Endothelial cell (in vitro differentiated cells): ENCODE measurements around the gene HIVEP3. TPM values are rescaled to one million over a fixed set of nuclear protein-coding genes. Genes with fewer than 3 reads are reported as not detected.

ENCODE experiments used
- DNase-seq: peaks from one replicate; pipeline ENCODE4 v3.0.0; 2021; ENCODE audit warnings: low spot score
- H3K27ac Mint-ChIP-seq: one replicate; pipeline ENCODE4 v1.8.0; 2021; ENCODE audit warnings: mixed read lengths, inconsistent platforms; ENCODE audit not compliant: unreplicated experiment
- H3K27me3 Mint-ChIP-seq: one replicate; pipeline ENCODE4 v1.8.0; 2021; ENCODE audit warnings: mild to moderate bottlenecking, moderate library complexity, mixed read lengths, inconsistent platforms; ENCODE audit not compliant: unreplicated experiment
- H3K36me3 Mint-ChIP-seq: one replicate; pipeline ENCODE4 v1.8.0; 2021; ENCODE audit warnings: mild to moderate bottlenecking, low read depth, mixed read lengths, inconsistent platforms; ENCODE audit not compliant: unreplicated experiment
- H3K4me1 Mint-ChIP-seq: one replicate; pipeline ENCODE4 v1.8.0; 2021; ENCODE audit warnings: mild to moderate bottlenecking, mixed read lengths, inconsistent platforms; ENCODE audit not compliant: unreplicated experiment
- H3K4me3 Mint-ChIP-seq: one replicate; pipeline ENCODE4 v1.8.0; 2021; ENCODE audit warnings: mild to moderate bottlenecking, mixed read lengths, inconsistent platforms; ENCODE audit not compliant: unreplicated experiment
- H3K9me3 Mint-ChIP-seq: one replicate; pipeline ENCODE4 v1.8.0; 2021; ENCODE audit warnings: mixed read lengths, inconsistent platforms; ENCODE audit not compliant: unreplicated experiment
- CTCF ChIP-seq: fragments of 200-600 bp; sonication (generic); IDR thresholded peaks from one replicate; pipeline ENCODE4 v1.5.0; 2021; ENCODE audit warnings: antibody characterized with exemption; ENCODE audit not compliant: unreplicated experiment
- total RNA-seq: library from RNA; stranded (reverse); fragmentation: NEBNext Ultra II Directional; extraction: Animal tissue kit (Norgen Biotek cat#: 25700); gene quantifications from one replicate; pipeline ENCODE4 v1.2.1, GENCODE V29; 2021; ENCODE audit not compliant: unreplicated experiment

Gene HIVEP3
- total RNA-seq, 1 donor from 2014 or later, result 8.9 TPM

- no peaks in the 10 kb centered on the region for H3K4me1 Mint-ChIP-seq
- no peak overlapping the region for H3K27ac Mint-ChIP-seq
- peaks cover 16% of the 10 kb centered on the region for H3K27me3 Mint-ChIP-seq
- no peaks in the 10 kb centered on the region for H3K9me3 Mint-ChIP-seq
- no peak for DNase-seq
- no peak for TF ChIP-seq CTCF
- H3K4me3 Mint-ChIP-seq, result peak overlapping the region; percentile 42
- H3K36me3 Mint-ChIP-seq, result peaks cover 19% of the 10 kb centered on the region
Measured at GRCh38 chr1:41532206-41532975, 386.3 kb downstream of the HIVEP3 start.

- H3K36me3 Mint-ChIP-seq, result peaks cover 19% of the 10 kb centered on the region
- TF ChIP-seq CTCF, result no peak
- DNase-seq, result no peak
Measured at GRCh38 chr1:41530411-41530810, 388.3 kb downstream of the HIVEP3 start.

GRCh38 chr1:41529621-41530395 lies 388.9 kb downstream of the HIVEP3 start:
- DNase-seq, result no peak
- TF ChIP-seq CTCF, result no peak
- no peaks in the 10 kb centered on the region for H3K9me3 Mint-ChIP-seq
- H3K27me3 Mint-ChIP-seq, result peaks cover 14% of the 10 kb centered on the region
- H3K27ac Mint-ChIP-seq, result peak overlapping the region; percentile 9
- H3K4me3 Mint-ChIP-seq, result no peak overlapping the region
- peaks cover 19% of the 10 kb centered on the region for H3K36me3 Mint-ChIP-seq
- no peaks in the 10 kb centered on the region for H3K4me1 Mint-ChIP-seq

More at GRCh38 chr1:41530411-41530810, 388.3 kb downstream of the HIVEP3 start:
- H3K9me3 Mint-ChIP-seq, result no peaks in the 10 kb centered on the region
- no peak overlapping the region for H3K27ac Mint-ChIP-seq
- no peak overlapping the region for H3K4me3 Mint-ChIP-seq
- H3K27me3 Mint-ChIP-seq, result peaks cover 14% of the 10 kb centered on the region
- no peaks in the 10 kb centered on the region for H3K4me1 Mint-ChIP-seq

GRCh38 chr1:41528726-41529605 lies 389.8 kb downstream of the HIVEP3 start:
- no peak for DNase-seq
- Mint-ChIP-seq H3K27me3 (peaks cover 14% of the 10 kb centered on the region), H3K4me3 (no peak overlapping the region), H3K9me3 (no peaks in the 10 kb centered on the region), H3K27ac (no peak overlapping the region), H3K4me1 (no peaks in the 10 kb centered on the region), H3K36me3 (peaks cover 19% of the 10 kb centered on the region)
- TF ChIP-seq CTCF, result no peak
